ENCODE results near the gene SLC15A5.

DNA sequence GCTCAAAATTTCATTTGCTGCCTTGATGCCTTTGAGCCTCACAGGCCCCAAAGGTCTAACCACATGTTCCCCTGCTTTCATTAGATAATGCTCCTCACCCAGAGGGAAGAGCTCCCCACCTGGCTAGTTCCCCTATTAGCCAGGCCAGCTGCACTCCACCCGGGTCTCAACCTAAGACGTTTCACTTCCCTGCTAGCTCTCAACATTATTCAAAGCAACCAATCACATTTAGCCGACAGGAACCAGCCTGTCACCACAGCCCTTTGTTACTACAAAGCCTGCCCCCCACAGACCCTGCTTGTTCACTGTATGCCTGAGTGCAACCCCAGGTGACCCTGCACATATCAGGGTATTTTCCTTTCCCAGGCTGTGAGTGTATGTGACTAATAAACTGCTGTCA lies 78.6 kb downstream of the SLC15A5 start:
- TF ChIP-seq, protein P1, sequence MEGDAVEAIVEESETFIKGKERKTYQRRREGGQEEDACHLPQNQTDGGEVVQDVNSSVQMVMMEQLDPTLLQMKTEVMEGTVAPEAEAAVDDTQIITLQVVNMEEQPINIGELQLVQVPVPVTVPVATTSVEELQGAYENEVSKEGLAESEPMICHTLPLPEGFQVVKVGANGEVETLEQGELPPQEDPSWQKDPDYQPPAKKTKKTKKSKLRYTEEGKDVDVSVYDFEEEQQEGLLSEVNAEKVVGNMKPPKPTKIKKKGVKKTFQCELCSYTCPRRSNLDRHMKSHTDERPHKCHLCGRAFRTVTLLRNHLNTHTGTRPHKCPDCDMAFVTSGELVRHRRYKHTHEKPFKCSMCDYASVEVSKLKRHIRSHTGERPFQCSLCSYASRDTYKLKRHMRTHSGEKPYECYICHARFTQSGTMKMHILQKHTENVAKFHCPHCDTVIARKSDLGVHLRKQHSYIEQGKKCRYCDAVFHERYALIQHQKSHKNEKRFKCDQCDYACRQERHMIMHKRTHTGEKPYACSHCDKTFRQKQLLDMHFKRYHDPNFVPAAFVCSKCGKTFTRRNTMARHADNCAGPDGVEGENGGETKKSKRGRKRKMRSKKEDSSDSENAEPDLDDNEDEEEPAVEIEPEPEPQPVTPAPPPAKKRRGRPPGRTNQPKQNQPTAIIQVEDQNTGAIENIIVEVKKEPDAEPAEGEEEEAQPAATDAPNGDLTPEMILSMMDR (conservative IDR thresholded peaks at IDR 0.05) = no peak
- no peak for TF ChIP-seq ZFX (IDR thresholded peaks at IDR 0.05)
